ENCODE measurements around the gene CAPN11. TPM values are rescaled to one million over a fixed set of nuclear protein-coding genes. Genes with fewer than 3 reads are reported as not detected.
"Not testable (repeated sequence)": the region's sequence is repeated elsewhere in the genome, so short reads cannot be mapped to it uniquely, and the experiment has no call there.

The CAPN11 gene
- total RNA-seq, 1 donor from 2014 or later: not detected

DNA sequence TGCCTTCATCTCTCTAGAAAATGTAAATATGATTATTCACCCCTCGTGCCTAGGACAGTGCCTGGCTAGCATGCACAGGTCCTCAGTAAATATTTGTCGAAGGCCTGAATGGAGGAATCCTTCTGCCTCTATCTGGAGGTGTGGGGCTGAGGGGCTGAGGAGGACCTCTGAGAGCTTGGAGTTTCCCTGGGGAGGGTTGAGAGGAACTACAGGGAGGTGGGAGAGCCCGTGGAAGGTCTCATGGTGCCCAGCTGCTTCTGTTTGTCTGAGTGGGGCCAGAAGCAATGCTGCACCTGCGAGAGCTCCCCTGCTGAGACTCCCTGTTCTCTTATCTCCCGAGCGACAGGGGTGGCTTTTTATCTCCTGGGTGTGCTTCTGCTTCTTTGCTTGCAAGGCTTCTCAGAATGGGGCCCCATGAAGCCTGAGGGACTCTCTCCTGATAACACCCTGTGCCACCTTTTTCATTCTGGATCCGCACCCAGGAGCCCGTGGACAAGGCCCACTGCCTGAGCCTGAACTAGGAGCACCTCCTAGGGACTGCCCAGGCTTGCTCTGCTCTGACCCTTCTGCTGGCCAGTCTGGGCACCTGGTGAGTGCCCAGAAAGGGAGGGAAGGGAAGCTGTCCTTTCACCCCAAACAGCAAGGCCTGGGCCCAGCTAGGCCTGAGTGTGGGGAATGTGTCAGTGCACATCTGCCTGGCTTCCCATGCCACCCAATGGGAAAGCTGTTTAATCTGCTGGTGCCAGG lies 67.1 kb downstream of the CAPN11 start:
- intact Hi-C loops (cut with micrococcal nuclease): loop anchor here (2.0 kb wide), 1 partner anchor 161 kb away; the partner anchor contains the start of gene CDC5L

DNA sequence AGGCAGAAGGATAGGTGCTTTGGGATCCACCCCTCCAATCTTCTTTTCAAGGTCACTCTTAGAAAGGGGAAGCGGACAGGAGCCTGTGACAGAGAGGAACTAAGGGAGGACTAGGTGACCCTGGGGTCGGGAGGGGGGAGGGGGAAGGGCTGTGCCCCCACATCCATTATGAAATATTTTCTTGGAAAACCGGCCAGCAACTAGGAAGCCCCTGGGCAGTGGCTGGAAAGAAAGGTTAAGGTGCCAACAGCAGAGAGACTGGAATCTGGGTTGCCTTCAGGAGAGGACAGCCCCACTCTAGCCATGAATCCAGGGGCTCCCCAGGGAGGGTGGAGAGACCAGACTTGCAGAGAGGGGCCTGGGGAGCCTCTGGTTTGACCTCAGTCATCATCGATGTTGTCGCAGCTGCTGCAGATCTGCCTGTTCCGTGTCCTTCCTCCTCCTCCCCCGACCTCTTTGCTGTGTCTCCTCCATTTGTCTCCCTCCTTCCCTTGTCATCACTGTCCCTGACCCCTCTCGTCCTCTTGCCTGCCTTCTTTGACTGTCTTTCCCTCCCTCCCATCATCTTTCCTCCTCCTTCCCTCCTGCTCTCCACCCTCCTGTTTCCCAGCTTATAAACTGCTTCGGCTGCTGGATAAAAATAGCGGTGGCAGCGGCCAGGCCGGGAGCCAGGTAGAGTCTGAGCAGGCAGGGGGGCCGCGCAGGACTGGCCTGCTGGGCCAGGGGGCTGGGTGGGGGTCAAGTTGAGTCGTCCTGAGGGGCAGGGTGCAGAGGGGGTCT lies 67.9 kb downstream of the CAPN11 start:
- intact Hi-C loops (cut with micrococcal nuclease): no loop called here

DNA sequence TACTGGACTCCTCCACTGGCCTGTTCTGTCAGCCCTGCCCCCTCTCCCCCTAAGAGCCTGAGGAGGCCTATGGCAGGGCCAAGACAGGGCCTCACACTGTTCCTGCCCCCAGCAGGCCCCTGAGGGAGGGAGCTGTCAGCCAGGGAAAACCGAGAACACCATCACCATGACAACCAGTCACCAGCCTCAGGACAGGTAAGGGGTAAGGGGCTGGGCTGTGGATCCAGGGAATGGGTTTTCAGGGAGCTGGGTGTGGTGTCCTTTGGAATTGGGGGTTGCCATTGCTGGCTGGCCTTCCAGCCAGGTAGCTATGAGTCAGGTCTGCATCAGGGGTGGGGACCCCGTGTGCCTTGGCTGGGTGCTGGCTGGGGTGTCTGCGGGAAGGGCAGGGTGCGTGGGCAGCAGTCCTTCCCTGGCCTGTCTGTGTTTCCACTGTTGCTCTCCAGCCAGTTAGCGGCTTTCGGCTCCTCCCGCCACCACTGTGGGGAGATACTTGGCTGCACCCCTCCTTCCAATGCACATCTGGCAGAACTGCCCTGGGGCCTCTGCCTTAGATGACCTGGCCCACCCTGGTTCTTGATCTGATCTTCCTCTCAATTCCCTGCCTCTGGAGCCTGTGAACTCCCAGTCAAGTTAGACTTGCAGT lies 68.7 kb downstream of the CAPN11 start:
- intact Hi-C loops (cut with micrococcal nuclease): no loop called here

DNA sequence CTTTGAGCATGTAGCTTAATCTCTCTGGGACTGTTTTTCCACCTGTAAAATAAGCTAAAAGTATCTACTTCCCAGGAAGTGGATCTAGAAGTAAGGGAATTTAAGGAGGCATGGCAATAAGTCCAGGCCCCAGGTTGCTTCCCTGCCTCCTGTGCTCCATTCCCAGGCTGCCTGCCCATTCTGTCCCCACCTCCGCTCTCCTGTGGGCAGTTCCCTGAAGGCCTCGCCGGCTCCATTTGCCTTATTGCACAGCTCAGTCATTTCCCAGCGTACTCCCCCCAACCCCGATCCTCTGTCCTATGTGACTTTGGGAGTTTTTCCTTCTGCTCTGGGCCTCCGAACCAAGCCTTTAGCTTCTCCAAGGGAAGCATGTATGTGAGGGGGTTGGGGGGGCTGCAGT lies 69.4 kb downstream of the CAPN11 start:
- intact Hi-C loops (cut with micrococcal nuclease): no loop called here

DNA sequence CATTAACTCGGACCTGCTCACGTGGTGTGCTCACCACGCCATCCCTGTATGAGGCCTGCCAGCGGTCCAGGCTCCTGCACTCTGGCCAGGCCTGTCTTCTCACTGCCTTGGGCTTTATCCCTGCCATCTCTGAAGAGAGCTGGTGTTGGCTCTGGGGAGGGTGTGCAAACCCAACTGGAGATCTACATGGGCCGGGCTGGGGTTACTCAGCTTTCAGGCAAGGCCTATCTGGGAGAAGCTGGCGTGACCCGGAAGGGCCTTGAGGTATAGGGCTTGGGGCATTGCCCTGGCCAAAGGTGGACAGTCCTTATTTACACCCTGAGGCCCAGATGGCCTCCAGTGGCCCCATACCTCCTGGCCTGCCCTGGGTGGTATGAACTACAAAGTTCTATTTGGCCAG lies 69.8 kb downstream of the CAPN11 start:
- intact Hi-C loops (cut with micrococcal nuclease): no loop called here

DNA sequence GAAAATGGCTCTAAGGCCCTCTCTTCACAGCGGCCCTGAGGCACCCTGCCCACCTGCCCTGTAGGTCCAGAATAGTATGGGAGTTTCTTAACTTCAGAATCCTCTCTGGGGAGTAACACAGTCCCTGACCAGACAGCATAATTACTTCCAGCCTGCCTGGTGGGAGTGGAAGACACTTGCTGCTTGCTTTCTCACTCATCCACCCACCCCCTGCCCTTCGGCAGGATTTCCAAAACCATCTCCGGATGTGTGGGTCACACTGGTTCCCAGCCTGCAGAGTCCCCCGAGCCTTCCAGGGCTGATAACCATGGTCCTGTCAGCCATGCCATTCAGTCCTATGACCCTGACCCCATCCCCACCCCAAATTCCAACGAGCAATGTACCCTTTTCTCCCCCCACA lies 70.2 kb downstream of the CAPN11 start:
- intact Hi-C loops (cut with micrococcal nuclease): no loop called here

DNA sequence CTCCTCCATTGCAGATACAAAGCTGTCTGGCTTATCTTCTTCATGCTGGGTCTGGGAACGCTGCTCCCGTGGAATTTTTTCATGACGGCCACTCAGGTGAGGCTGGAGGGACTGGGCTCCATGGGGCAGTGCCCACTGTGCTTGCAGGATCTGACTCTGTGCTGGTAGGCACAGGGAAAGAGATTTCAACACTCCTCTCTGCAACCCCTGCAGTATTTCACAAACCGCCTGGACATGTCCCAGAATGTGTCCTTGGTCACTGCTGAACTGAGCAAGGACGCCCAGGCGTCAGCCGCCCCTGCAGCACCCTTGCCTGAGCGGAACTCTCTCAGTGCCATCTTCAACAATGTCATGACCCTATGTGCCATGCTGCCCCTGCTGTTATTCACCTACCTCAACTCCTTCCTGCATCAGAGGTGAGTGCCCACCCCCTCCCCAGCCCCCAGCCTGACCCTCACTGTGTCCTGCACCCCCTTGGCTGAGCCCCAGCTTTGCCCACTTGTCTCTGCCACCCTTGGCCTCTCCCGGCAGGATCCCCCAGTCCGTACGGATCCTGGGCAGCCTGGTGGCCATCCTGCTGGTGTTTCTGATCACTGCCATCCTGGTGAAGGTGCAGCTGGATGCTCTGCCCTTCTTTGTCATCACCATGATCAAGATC lies 70.9 kb downstream of the CAPN11 start:
- intact Hi-C loops (cut with micrococcal nuclease): no loop called here

DNA sequence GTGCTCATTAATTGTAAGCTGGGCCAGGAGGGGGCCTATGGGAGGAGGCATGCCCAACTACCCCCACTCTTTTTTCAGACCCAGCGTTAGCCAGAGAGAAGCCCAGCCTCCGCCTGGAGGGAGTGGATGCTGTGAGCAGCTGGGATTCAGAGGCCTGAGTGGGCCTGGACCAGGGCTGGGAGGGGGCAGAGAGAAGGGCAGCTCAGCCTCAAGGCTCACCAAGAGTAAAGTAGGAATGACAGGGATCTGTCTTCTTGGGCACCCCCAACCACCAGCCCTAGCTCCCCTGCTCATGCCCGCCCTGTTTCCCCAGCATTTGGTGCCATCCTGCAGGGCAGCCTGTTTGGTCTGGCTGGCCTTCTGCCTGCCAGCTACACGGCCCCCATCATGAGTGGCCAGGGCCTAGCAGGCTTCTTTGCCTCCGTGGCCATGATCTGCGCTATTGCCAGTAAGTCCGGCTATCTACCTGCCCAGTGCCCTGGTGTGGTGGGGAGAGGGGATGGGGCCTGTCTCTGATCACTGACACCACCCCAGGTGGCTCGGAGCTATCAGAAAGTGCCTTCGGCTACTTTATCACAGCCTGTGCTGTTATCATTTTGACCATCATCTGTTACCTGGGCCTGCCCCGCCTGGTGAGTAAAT lies 71.5 kb downstream of the CAPN11 start:
- intact Hi-C loops (cut with micrococcal nuclease): no loop called here

DNA sequence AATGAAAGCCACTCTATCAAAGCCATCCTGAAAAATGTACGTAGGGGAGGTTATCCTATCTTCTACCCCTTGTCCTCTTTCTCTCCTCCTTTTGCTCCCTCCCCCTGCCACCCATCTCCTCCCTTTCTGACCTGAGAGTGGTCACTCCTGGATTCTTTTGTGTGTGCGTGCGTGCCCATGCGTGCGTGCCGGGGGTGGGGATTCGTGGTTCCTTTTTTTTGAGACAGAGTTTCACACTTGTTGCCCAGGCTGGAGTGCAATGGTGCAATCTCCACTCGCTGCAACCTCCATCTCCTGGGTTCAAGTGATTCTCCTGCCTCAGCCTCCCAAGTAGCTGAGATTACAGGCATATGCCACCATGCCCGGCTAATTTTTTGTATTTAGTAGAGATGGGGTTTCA lies 72.8 kb downstream of the CAPN11 start:
- intact Hi-C loops (cut with micrococcal nuclease): not testable (repeated sequence)

DNA sequence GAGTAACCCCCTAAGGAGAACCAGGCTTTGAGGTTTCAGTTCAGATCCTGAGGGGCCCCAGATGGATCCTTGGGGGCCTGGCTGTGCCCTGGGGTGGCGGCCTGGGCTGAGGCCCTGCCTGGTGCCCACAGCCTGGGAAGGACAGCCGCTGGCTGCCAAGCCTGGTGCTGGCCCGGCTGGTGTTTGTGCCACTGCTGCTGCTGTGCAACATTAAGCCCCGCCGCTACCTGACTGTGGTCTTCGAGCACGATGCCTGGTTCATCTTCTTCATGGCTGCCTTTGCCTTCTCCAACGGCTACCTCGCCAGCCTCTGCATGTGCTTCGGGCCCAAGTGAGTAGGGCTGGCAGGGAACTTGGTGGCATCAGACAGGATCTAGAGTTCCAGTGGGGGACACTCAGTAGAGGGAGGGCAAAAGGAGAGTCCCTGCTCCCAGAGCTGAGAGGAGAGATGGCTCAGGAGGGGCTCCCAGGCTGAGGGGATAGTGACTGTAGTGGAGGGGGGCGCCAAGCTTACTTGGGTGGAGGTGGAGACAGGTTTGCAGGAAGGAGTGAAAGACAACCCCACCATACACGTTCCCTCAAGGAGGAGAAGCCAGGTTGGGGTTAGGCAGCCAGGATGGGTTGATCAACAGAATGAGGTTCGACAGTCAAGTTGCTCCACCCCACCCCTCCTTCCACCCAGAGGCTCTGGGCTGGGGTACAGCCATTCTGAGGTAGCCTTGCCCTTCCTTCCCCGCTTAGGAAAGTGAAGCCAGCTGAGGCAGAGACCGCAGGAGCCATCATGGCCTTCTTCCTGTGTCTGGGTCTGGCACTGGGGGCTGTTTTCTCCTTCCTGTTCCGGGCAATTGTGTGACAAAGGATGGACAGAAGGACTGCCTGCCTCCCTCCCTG lies 74.3 kb downstream of the CAPN11 start:
- intact Hi-C loops (cut with micrococcal nuclease): no loop called here

DNA sequence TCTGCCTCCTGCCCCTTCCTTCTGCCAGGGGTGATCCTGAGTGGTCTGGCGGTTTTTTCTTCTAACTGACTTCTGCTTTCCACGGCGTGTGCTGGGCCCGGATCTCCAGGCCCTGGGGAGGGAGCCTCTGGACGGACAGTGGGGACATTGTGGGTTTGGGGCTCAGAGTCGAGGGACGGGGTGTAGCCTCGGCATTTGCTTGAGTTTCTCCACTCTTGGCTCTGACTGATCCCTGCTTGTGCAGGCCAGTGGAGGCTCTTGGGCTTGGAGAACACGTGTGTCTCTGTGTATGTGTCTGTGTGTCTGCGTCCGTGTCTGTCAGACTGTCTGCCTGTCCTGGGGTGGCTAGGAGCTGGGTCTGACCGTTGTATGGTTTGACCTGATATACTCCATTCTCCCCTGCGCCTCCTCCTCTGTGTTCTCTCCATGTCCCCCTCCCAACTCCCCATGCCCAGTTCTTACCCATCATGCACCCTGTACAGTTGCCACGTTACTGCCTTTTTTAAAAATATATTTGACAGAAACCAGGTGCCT lies 75.0 kb downstream of the CAPN11 start:
- intact Hi-C loops (cut with micrococcal nuclease): no loop called here

Other genes starting within 250 kb of the CAPN11 start
- gene MRPL14, start 31.4 kb upstream of the CAPN11 start, total RNA-seq: 53.9 and 54.6 TPM in 2 replicates
- gene TMEM63B, start 31.3 kb upstream of the CAPN11 start, total RNA-seq: 13.8 and 14.5 TPM in 2 replicates
- not detected in 2 replicates for gene MYMX, start 58.1 kb downstream of the CAPN11 start, total RNA-seq
- 33.5 and 39.7 TPM in 2 replicates for gene SLC29A1, start 64.8 kb downstream of the CAPN11 start, total RNA-seq
- 762 and 772 TPM in 2 replicates for gene HSP90AB1, start 88.3 kb downstream of the CAPN11 start, total RNA-seq
- 31.6 and 34.6 TPM in 2 replicates for gene SLC35B2, start 98.7 kb downstream of the CAPN11 start, total RNA-seq
- gene NFKBIE, start 106.7 kb downstream of the CAPN11 start, total RNA-seq: 32.6 and 39.2 TPM in 2 replicates
- gene TMEM151B, start 111.6 kb downstream of the CAPN11 start, total RNA-seq: not detected in 2 replicates
- 19.8 and 20.0 TPM in 2 replicates for gene AARS2, start 154.5 kb downstream of the CAPN11 start, total RNA-seq
- gene SPATS1, start 183.8 kb downstream of the CAPN11 start, total RNA-seq: not detected in 2 replicates
- gene CDC5L, start 228.9 kb downstream of the CAPN11 start, total RNA-seq: 24.1 and 26.6 TPM in 2 replicates

Data from T-helper 1 cell treated with Interleukin-12 subunit alpha and Interleukin-12 subunit beta and Interleukin-4 antibody, amounts not matched to agents 30 ng/mL and 1 ng/mL, for 36 hours (primary cell).